ENCODE data around the gene ACOT7.

ACOT7 gene

DNA sequence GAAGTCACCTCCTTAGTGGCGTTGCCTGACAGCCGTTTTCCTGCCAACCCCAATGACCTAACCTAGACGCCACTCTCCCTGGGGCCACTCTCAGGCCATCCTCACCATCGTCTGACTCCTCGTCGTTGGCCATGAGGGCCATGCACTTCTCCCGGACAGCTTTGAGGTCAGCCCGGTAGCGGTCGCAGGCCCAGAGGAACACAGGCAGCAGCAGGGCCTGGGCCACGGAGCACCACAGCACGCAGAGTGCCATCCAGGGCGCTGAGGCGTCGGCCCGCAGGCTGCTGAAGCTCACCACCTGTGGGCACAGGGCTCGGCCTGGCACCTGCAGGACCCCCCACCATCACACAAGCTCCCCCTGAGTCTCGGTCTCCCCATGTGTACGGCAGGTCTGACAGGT lies 142.3 kb downstream of the ACOT7 start:
- no peak overlapping the region for H3K4me3 ChIP-seq (ENCODE audit: low read length, poor library complexity, severe bottlenecking)
- H2AFZ ChIP-seq (ENCODE audit: low read length), result no peak overlapping the region
- H3K27me3 ChIP-seq (ENCODE audit: insufficient read depth, low read length, poor library complexity, severe bottlenecking), result no peaks in the 10 kb centered on the region
- no peaks in the 10 kb centered on the region for H3K79me2 ChIP-seq (ENCODE audit: insufficient read depth, low read length)
- no peaks in the 10 kb centered on the region for H3F3A ChIP-seq (ENCODE audit: low read depth)
- no peaks in the 10 kb centered on the region for H3K9me3 ChIP-seq (ENCODE audit: insufficient read depth, low read depth, low read length)
- no peaks in the 10 kb centered on the region for H3K9me2 ChIP-seq (replicated peaks; ENCODE audit: low read depth, low read length)
- no peaks in the 10 kb centered on the region for H4K20me1 ChIP-seq (ENCODE audit: insufficient read depth, low read length, poor library complexity, severe bottlenecking)
- H3K4me1 ChIP-seq (ENCODE audit: insufficient read depth, low read length, poor library complexity, severe bottlenecking), result no peaks in the 10 kb centered on the region
- no peak for TF ChIP-seq EZH2phosphoT487 (IDR thresholded peaks at IDR 0.05; ENCODE audit: borderline replicate concordance)
- TF ChIP-seq, protein P1, sequence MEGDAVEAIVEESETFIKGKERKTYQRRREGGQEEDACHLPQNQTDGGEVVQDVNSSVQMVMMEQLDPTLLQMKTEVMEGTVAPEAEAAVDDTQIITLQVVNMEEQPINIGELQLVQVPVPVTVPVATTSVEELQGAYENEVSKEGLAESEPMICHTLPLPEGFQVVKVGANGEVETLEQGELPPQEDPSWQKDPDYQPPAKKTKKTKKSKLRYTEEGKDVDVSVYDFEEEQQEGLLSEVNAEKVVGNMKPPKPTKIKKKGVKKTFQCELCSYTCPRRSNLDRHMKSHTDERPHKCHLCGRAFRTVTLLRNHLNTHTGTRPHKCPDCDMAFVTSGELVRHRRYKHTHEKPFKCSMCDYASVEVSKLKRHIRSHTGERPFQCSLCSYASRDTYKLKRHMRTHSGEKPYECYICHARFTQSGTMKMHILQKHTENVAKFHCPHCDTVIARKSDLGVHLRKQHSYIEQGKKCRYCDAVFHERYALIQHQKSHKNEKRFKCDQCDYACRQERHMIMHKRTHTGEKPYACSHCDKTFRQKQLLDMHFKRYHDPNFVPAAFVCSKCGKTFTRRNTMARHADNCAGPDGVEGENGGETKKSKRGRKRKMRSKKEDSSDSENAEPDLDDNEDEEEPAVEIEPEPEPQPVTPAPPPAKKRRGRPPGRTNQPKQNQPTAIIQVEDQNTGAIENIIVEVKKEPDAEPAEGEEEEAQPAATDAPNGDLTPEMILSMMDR (conservative IDR thresholded peaks at IDR 0.05; ENCODE audit: low read length), result no peak
- no peak overlapping the region for H3K9ac ChIP-seq (ENCODE audit: low read depth, low read length, poor library complexity, severe bottlenecking)
- H3K4me2 ChIP-seq (ENCODE audit: low read depth, low read length, poor library complexity, severe bottlenecking), result no peak overlapping the region
- no peaks in the 10 kb centered on the region for H3K36me3 ChIP-seq (ENCODE audit: insufficient read depth, low read length)

GRCh38 chr1:6249739-6250689 lies 143.6 kb downstream of the ACOT7 start:
- no peak for TF ChIP-seq EZH2phosphoT487 (IDR thresholded peaks at IDR 0.05; ENCODE audit: borderline replicate concordance)
- no peaks in the 10 kb centered on the region for H3K79me2 ChIP-seq (ENCODE audit: insufficient read depth, low read length)
- H3K9me2 ChIP-seq (replicated peaks; ENCODE audit: low read depth, low read length), result no peaks in the 10 kb centered on the region
- H3K27me3 ChIP-seq (ENCODE audit: insufficient read depth, low read length, poor library complexity, severe bottlenecking), result no peaks in the 10 kb centered on the region
- no peak overlapping the region for H3K4me2 ChIP-seq (ENCODE audit: low read depth, low read length, poor library complexity, severe bottlenecking)
- H3F3A ChIP-seq (ENCODE audit: low read depth), result no peaks in the 10 kb centered on the region
- no peaks in the 10 kb centered on the region for H4K20me1 ChIP-seq (ENCODE audit: insufficient read depth, low read length, poor library complexity, severe bottlenecking)
- no peaks in the 10 kb centered on the region for H3K4me1 ChIP-seq (ENCODE audit: insufficient read depth, low read length, poor library complexity, severe bottlenecking)
- H3K4me3 ChIP-seq (ENCODE audit: low read length, poor library complexity, severe bottlenecking), result no peak overlapping the region
- no peak overlapping the region for H2AFZ ChIP-seq (ENCODE audit: low read length)
- no peaks in the 10 kb centered on the region for H3K9me3 ChIP-seq (ENCODE audit: insufficient read depth, low read depth, low read length)
- H3K36me3 ChIP-seq (ENCODE audit: insufficient read depth, low read length), result no peaks in the 10 kb centered on the region
- H3K9ac ChIP-seq (ENCODE audit: low read depth, low read length, poor library complexity, severe bottlenecking), result no peak overlapping the region

DNA sequence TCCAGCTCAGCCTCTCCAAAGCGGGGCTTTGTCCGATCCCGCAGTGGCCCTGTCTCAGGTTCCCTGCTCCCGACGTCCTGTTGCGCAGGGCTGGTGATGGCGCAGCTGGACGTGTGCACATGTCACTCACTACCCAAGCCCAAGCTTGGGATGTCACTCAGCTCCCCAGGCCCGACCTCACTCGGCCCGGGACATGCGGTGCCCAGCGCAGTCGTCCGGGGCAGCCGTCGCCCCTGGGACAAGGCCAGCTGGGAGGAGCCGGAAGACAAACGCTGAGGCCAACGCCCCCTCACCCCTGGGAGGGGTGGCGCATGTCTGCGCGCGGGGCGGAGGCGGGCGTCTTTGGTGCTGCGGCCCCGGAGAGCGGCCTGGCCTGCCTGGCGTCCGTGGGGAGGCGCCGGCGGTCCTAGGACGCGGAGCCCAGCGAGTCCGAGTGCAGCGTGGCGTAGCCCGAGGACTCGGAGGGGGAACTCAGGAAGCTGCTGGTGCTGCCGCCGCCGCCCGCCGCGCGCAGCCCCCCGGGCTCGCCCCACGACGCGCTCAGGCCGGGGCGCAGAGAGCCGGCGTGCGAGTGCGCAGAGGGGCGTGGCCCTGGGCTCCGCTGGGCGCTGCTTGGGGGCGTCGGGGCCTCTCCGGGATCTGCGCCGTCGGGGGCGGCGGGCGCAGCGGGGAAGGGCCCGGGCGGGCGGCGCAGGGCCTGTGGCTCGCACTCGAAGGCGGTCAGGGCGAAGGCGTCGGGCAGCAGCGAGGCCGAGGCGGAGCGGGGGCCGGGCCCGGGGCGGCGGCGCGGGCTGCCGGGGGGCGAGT lies 144.4 kb downstream of the ACOT7 start:
- Histone ChIP-seq H3K4me3 (ENCODE audit: low read length, poor library complexity, severe bottlenecking) (no peak overlapping the region), H4K20me1 (ENCODE audit: insufficient read depth, low read length, poor library complexity, severe bottlenecking) (no peaks in the 10 kb centered on the region), H3K36me3 (ENCODE audit: insufficient read depth, low read length) (no peaks in the 10 kb centered on the region), H3K9me3 (ENCODE audit: insufficient read depth, low read depth, low read length) (no peaks in the 10 kb centered on the region), H3K4me1 (ENCODE audit: insufficient read depth, low read length, poor library complexity, severe bottlenecking) (no peaks in the 10 kb centered on the region), H3K27me3 (ENCODE audit: insufficient read depth, low read length, poor library complexity, severe bottlenecking) (no peaks in the 10 kb centered on the region), H3K79me2 (ENCODE audit: insufficient read depth, low read length) (no peaks in the 10 kb centered on the region), H3F3A (ENCODE audit: low read depth) (no peaks in the 10 kb centered on the region), H3K4me2 (ENCODE audit: low read depth, low read length, poor library complexity, severe bottlenecking) (no peak overlapping the region), H2AFZ (ENCODE audit: low read length) (no peak overlapping the region), H3K9me2 (replicated peaks; ENCODE audit: low read depth, low read length) (no peaks in the 10 kb centered on the region), H3K9ac (ENCODE audit: low read depth, low read length, poor library complexity, severe bottlenecking) (no peak overlapping the region)
- TF ChIP-seq, protein P1 (conservative IDR thresholded peaks at IDR 0.05; ENCODE audit: low read length), result no peak
- no peak for TF ChIP-seq EZH2phosphoT487 (IDR thresholded peaks at IDR 0.05; ENCODE audit: borderline replicate concordance)

Measured in Loucy (cell line).